SK-N-SH (cell line): ENCODE data around the gene SEPTIN10. TPM values are rescaled to one million over a fixed set of nuclear protein-coding genes. Genes with fewer than 3 reads are reported as not detected.

Source experiments
- CTCF ChIA-PET: fragments of 300-600, 350-600 bp; formaldehyde crosslinking; extraction: SDS; loops from one replicate; lab custom pipeline; 2021; lab: Yijun Ruan, JAX
- POLR2A ChIA-PET: fragments of 350-600 bp; sonication (Branson Sonifier 250); formaldehyde crosslinking; extraction: SDS; loops from one replicate; lab custom pipeline; 2020; ENCODE audit warnings: antibody characterized with exemption, inconsistent platforms; lab: Yijun Ruan, JAX
- DNase-seq: peaks from one replicate; pipeline ENCODE4 v3.0.0; 2012
- H2AFZ ChIP-seq: fragments of 200-600 bp; sonication (generic); 2 replicates; pipeline ENCODE4 v1.8.1; 2016; ENCODE audit warnings: antibody characterized with exemption, mild to moderate bottlenecking, low read depth
- H3F3A ChIP-seq: fragments of 200-600 bp; sonication (generic); replicated peaks from 2 replicates; pipeline ENCODE3; 2016; ENCODE audit warnings: antibody characterized with exemption, mild to moderate bottlenecking; ENCODE audit not compliant: insufficient read depth
- H3K27ac ChIP-seq, 2 experiments: fragments of 200-500 bp in 1 of 2; fragments of 200-600 bp in 1 of 2; sonication (Bioruptor generic) in 1 of 2; sonication (generic), shearing (Covaris generic) in 1 of 2; 2 replicates each; pipeline versions ENCODE4 v1.5.1 to v1.6.1; 2014 to 2016; ENCODE audit warnings: low read depth in 2 of 2, inconsistent platforms in 1 of 2, low read length in 1 of 2, mild to moderate bottlenecking in 1 of 2, mixed read lengths in 1 of 2
- H3K27me3 ChIP-seq: fragments of 200-600 bp; sonication (generic), shearing (Covaris generic); 2 replicates; pipeline ENCODE4 v1.6.1; 2016; ENCODE audit warnings: mixed run types; ENCODE audit not compliant: insufficient read depth
- H3K36me3 ChIP-seq, 2 experiments: fragments of 200-500 bp in 1 of 2; fragments of 200-600 bp in 1 of 2; sonication (Bioruptor generic) in 1 of 2; sonication (generic) in 1 of 2; replicated peaks in 1 of 2; 2 replicates each; pipeline versions ENCODE3 to v1.5.1; 2014 to 2016; ENCODE audit warnings: low read length in 1 of 2, mild to moderate bottlenecking in 1 of 2; ENCODE audit not compliant: insufficient read depth in 2 of 2, control insufficient read depth in 1 of 2
- H3K4me1 ChIP-seq, 2 experiments: fragments of 200-500 bp in 1 of 2; fragments of 200-600 bp in 1 of 2; sonication (Bioruptor generic) in 1 of 2; sonication (generic), shearing (Covaris generic) in 1 of 2; 2 replicates each; pipeline versions ENCODE4 v1.5.1 to v1.6.1; 2014 to 2016; ENCODE audit warnings: low read depth in 1 of 2, low read length in 1 of 2, mixed run types in 1 of 2; ENCODE audit not compliant: insufficient read depth in 2 of 2, control insufficient read depth in 1 of 2
- H3K4me2 ChIP-seq: fragments of 200-600 bp; sonication (generic), shearing (Covaris generic); 2 replicates; pipeline ENCODE4 v1.6.1; 2017; ENCODE audit warnings: mixed run types
- H3K4me3 ChIP-seq, 2 experiments: fragments of 200-500 bp in 1 of 2; fragments of 200-600 bp in 1 of 2; sonication (Bioruptor generic) in 1 of 2; sonication (generic), shearing (Covaris generic) in 1 of 2; 2 replicates each; pipeline versions ENCODE4 v1.5.1 to v1.8.1; 2014 to 2016; ENCODE audit warnings: low read depth in 2 of 2, inconsistent platforms in 1 of 2, low read length in 1 of 2, mild to moderate bottlenecking in 1 of 2, mixed read lengths in 1 of 2, moderate library complexity in 1 of 2
- H3K79me2 ChIP-seq: fragments of 200-600 bp; sonication (generic); 2 replicates; pipeline ENCODE4 v1.8.1; 2017; ENCODE audit warnings: mild to moderate bottlenecking; ENCODE audit not compliant: insufficient read depth
- H3K9ac ChIP-seq: fragments of 200-600 bp; sonication (generic); 2 replicates; pipeline ENCODE4 v1.6.1; 2017; ENCODE audit warnings: mixed run types
- H3K9me2 ChIP-seq: fragments of 200-600 bp; sonication (generic); 2 replicates; pipeline ENCODE4 v1.6.1; 2017; ENCODE audit warnings: mixed run types
- H3K9me3 ChIP-seq: fragments of 200-600 bp; sonication (generic); 2 replicates; pipeline ENCODE4 v1.6.1; 2017; ENCODE audit warnings: mixed run types, mild to moderate bottlenecking, moderate library complexity
- H4K20me1 ChIP-seq: fragments of 200-600 bp; sonication (generic); 2 replicates; pipeline ENCODE4 v1.6.1; 2017; ENCODE audit warnings: mild to moderate bottlenecking, mixed run types; ENCODE audit not compliant: insufficient read depth
- ELF1 ChIP-seq: IDR thresholded peaks from 2 replicates; pipeline ENCODE4 v1.4.0; 2012
- MEF2A ChIP-seq: IDR thresholded peaks from 2 replicates; pipeline ENCODE4 v1.4.0; 2012; ENCODE audit warnings: low read depth, borderline replicate concordance
- NFIC ChIP-seq: IDR thresholded peaks from 2 replicates; pipeline ENCODE4 v1.4.0; 2012; ENCODE audit warnings: borderline replicate concordance
- POLR2AphosphoS5 ChIP-seq: IDR thresholded peaks from 2 replicates; pipeline ENCODE4 v1.6.1; 2012; ENCODE audit warnings: low read depth, low read length
- RAD21 ChIP-seq: IDR thresholded peaks from 2 replicates; pipeline ENCODE4 v1.6.1; 2012; ENCODE audit warnings: mild to moderate bottlenecking, low read length
- RFX5 ChIP-seq: IDR thresholded peaks from 2 replicates; pipeline ENCODE4 v1.6.1; 2012; ENCODE audit warnings: mild to moderate bottlenecking, improper control_type of control experiment, low read length
- RXRA ChIP-seq: IDR thresholded peaks from 2 replicates; pipeline ENCODE4 v1.4.0; 2012; ENCODE audit warnings: low read depth, mild to moderate bottlenecking, borderline replicate concordance
- SIN3A ChIP-seq: IDR thresholded peaks from 2 replicates; pipeline ENCODE4 v1.6.1; 2012; ENCODE audit warnings: low read depth, mild to moderate bottlenecking, low read length, moderate library complexity, borderline replicate concordance
- TAF1 ChIP-seq: IDR thresholded peaks from 2 replicates; pipeline ENCODE4 v1.6.1; 2012; ENCODE audit warnings: low read depth, mild to moderate bottlenecking, low read length, moderate library complexity, borderline replicate concordance
- TCF12 ChIP-seq: IDR thresholded peaks from 2 replicates; pipeline ENCODE4 v1.4.0; 2012
- TEAD4 ChIP-seq: IDR thresholded peaks from 2 replicates; pipeline ENCODE4 v1.4.0; 2012; ENCODE audit warnings: mild to moderate bottlenecking, borderline replicate concordance; ENCODE audit not compliant: insufficient read depth
- WGBS: methylation state at CpG from one replicate; pipeline ENCODE4 v1.1.6; 2017; ENCODE audit warnings: low lambda C conversion rate; 5-methylcytosine and 5-hydroxymethylcytosine counted together
- polyA plus RNA-seq, 3 experiments: library from polyadenylated mRNA; depleted of rRNA; stranded (reverse); fragments of >200 nt; gene quantifications; 2 replicates each; pipeline ENCODE4 v1.2.3, GENCODE V29; 2012
- TF ChIP-seq, protein P1 (sequence below): fragments of 150-350 bp; IDR thresholded peaks from 2 replicates; pipeline ENCODE4 v1.6.1; 2016; ENCODE audit warnings: mild to moderate bottlenecking, low read depth, low read length
- TF ChIP-seq, protein P2 (sequence below): IDR thresholded peaks from 2 replicates; pipeline ENCODE4 v1.4.0; 2012; ENCODE audit warnings: low read depth
- TF ChIP-seq, protein P3 (sequence below): IDR thresholded peaks from 2 replicates; pipeline ENCODE4 v1.4.0; 2012; ENCODE audit warnings: low read depth, borderline replicate concordance

SEPTIN10 gene
- polyA plus RNA-seq, 1 of the 3 experiments (the other 2 are of a cell fraction) = 46.5 TPM

DNA sequence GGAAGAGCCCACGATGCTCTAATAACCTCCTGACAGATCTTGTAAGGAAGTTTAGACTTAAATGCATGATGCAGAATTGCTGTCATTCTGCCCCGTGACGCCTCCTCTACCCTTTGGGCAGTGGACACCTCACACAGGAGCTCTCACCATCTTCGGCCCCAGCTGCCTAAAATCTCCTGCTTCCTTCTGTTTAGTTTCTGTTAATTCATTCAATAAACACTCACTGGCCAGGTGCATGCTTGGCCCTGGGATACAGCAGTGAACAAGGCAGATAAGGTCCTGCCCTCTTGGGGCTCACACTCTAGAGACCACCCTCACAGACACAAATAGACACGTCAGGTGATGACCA lies 81.1 kb downstream of the SEPTIN10 start (continued):
- TF ChIP-seq, protein P1, sequence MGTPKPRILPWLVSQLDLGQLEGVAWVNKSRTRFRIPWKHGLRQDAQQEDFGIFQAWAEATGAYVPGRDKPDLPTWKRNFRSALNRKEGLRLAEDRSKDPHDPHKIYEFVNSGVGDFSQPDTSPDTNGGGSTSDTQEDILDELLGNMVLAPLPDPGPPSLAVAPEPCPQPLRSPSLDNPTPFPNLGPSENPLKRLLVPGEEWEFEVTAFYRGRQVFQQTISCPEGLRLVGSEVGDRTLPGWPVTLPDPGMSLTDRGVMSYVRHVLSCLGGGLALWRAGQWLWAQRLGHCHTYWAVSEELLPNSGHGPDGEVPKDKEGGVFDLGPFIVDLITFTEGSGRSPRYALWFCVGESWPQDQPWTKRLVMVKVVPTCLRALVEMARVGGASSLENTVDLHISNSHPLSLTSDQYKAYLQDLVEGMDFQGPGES = no peak
- TF ChIP-seq RAD21 = no peak
- TF ChIP-seq POLR2AphosphoS5 = no peak
- TF ChIP-seq TEAD4 = no peak
- TF ChIP-seq TAF1 = no peak
- TF ChIP-seq, all 33 proteins: peak for 0

DNA sequence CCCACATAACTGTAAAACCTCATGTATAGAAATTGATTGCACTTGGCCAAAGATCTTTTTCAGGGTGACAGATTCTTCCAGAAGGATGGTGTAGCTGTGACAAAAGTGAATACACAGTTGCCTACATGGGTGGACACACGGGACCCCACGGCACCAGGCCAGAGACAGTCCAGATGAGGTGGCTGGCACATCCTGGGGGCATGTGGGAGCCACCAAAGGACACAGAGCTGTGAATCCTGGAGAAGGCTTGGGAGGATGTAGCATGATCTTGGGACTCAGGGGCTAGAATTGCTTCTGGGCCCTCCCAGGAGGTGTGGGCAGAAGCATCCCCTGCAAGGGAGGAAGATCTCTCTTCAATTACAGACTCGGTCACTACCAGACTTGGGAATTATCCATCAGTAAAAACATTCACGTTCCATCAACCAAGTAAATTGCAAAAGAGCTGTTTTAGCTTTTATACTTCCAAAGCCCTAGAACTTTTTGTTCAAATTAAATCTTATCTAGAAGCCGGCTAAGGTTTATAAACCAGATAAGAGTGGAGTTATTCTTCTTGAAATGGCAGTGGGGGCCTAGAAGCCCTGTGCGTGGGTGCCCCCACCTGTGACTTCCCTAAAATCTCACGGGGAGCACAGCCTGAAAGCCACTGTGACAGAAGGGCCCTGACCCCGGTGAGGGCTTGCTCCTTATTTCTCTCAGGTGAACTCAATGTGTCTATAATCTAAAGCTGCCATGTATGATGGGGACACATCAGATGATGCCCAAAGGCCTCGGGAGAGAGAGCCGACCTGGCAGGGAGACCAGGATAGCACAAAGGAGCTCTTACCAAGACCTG lies 81.7 kb downstream of the SEPTIN10 start:
- TF ChIP-seq, protein P2, sequence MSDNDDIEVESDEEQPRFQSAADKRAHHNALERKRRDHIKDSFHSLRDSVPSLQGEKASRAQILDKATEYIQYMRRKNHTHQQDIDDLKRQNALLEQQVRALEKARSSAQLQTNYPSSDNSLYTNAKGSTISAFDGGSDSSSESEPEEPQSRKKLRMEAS = no peak
- TF ChIP-seq ELF1 (no peak), RFX5 (no peak), NFIC (no peak), SIN3A (no peak), TCF12 (no peak)
- TF ChIP-seq, protein P3, sequence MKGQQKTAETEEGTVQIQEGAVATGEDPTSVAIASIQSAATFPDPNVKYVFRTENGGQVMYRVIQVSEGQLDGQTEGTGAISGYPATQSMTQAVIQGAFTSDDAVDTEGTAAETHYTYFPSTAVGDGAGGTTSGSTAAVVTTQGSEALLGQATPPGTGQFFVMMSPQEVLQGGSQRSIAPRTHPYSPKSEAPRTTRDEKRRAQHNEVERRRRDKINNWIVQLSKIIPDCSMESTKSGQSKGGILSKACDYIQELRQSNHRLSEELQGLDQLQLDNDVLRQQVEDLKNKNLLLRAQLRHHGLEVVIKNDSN = no peak
- Histone ChIP-seq H4K20me1 (no peaks in the 10 kb centered on the region), H3K27ac (no peak overlapping the region), H3K9me2 (no peaks in the 10 kb centered on the region), H3K4me1 (peaks cover 0 to 10% of the 10 kb centered on the region in 2 experiments; a peak in 1 of 4 replicates), H2AFZ (no peak overlapping the region), H3K4me2 (no peak overlapping the region), H3K4me3 (no peak overlapping the region), H3K27me3 (no peaks in the 10 kb centered on the region), H3K9ac (no peak overlapping the region), H3K36me3 (no peaks in the 10 kb centered on the region), H3K9me3 (no peaks in the 10 kb centered on the region), H3K79me2 (no peaks in the 10 kb centered on the region), H3F3A (no peaks in the 10 kb centered on the region)
- ChIA-PET POLR2A (no interaction called here), CTCF (interaction anchor here (0.6 to 12.4 kb wide), 5 partner anchors 14 to 204 kb away, joined by 3 to 89 read pairs (median 3); no protein-coding TSS in a partner anchor)
- 85% methylated on average over 9 of the region's 10 CpGs for WGBS
- no peak for DNase-seq

DNA sequence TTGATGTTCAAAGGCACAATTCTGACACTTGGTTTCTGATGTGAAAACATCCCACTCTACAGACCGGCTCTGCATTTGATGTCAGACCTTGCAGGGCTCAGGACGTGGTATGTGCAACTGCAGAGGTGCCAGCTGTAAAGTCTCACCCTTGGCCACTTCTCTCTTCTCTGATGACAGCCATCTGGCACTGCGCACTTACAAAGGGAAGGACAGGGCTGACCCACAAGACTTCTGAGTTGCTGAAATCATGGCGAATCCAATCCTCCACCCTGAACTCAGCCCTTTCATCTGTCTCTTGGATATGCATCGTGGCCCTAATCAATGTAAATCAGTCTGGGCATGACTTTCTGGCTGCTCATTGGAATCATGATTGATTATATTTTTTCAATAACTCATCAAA lies 82.5 kb downstream of the SEPTIN10 start:
- no peak overlapping the region for H3K27ac ChIP-seq
- DNase-seq = no peak
- H3K9me2 ChIP-seq = no peaks in the 10 kb centered on the region
- TF ChIP-seq NFIC (no peak), MEF2A (no peak), RXRA (no peak)
- POLR2A ChIA-PET = no interaction called here
- CTCF ChIA-PET = interaction anchor here (2.3 to 12.4 kb wide), 2 partner anchors 15 to 21 kb away, joined by 12 to 89 read pairs; no protein-coding TSS in a partner anchor
- H3K9ac ChIP-seq = no peak overlapping the region
- no peaks in the 10 kb centered on the region for H4K20me1 ChIP-seq
- H3K36me3 ChIP-seq = no peaks in the 10 kb centered on the region
- no peaks in the 10 kb centered on the region for H3K27me3 ChIP-seq
- WGBS = 91% methylated on average over 5 of the region's 5 CpGs
- H3F3A ChIP-seq = no peaks in the 10 kb centered on the region
- H3K4me1 ChIP-seq = peaks cover 0 to 10% of the 10 kb centered on the region in 2 experiments; a peak in 1 of 4 replicates
- no peak overlapping the region for H3K4me2 ChIP-seq
- no peak overlapping the region for H3K4me3 ChIP-seq
- H3K9me3 ChIP-seq = no peaks in the 10 kb centered on the region
- no peak overlapping the region for H2AFZ ChIP-seq
- no peaks in the 10 kb centered on the region for H3K79me2 ChIP-seq
